ENCODE data around the gene ATP10A. TPM values are rescaled to one million over a fixed set of nuclear protein-coding genes. Genes with fewer than 3 reads are reported as not detected.

The ATP10A gene
- total RNA-seq, 1 experiment from 2014 or later = 0.02 TPM

DNA sequence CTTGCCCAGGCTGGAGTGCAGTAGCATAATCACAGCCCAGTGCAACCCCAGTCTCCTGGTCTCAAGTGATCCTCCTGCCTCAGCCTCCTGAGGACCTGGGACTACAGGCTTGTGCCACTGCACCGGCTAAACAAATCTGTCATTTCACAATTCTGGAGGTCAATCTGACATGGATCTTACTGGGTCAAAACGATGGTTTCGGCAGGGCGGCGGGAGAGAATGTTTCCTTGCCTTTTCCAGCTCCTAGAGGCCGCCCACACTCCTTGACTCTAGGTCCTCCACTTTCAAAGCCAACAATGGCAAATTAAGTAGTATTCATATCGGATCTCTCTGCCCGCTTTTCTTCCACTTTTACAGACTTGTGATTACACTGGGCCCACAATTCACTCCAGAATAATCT, 14.8 kb downstream of the ATP10A start:
- H3K9ac ChIP-seq (ENCODE audit: low read length) = no peak overlapping the region
- ATAC-seq (no peak), DNase-seq (ENCODE audit: low read depth, low spot score) (no peak)
- ChIA-PET POLR2A (no interaction called here), RAD21 (ENCODE audit: low non-redundant PET in 1 of 2, low total read pairs in 2 of 2, uncharacterized antibody in 2 of 2, unreplicated experiment in 2 of 2) (no interaction called here), CTCF (no interaction called here)
- no peak overlapping the region for H2AFZ ChIP-seq (ENCODE audit: low read depth, low read length, poor library complexity, severe bottlenecking)
- no peak overlapping the region for H3K27ac ChIP-seq (ENCODE audit: low read depth, low read length)
- intact Hi-C loops (cut with micrococcal nuclease) = no loop called here
- no peaks in the 10 kb centered on the region for H3K79me2 ChIP-seq (ENCODE audit: insufficient read depth, low read length)
- no peak overlapping the region for H3K4me2 ChIP-seq (ENCODE audit: low read length)
- no peak overlapping the region for H3K4me3 ChIP-seq (replicated peaks in 1 of 2; ENCODE audit: low read depth in 1 of 2, low read length in 2 of 2)
- H3K4me1 ChIP-seq (ENCODE audit: control insufficient read depth in 1 of 2, insufficient read depth in 2 of 2, low read length in 2 of 2) = no peaks in the 10 kb centered on the region
- BruUV-seq (replicated peaks) = no TSS peak
- no peaks in the 10 kb centered on the region for H3K36me3 ChIP-seq (ENCODE audit: control insufficient read depth in 1 of 2, insufficient read depth in 2 of 2, low read length in 2 of 2)
- H3K27me3 ChIP-seq (ENCODE audit: insufficient read depth, low read length) = no peaks in the 10 kb centered on the region
- H4K20me1 ChIP-seq (ENCODE audit: insufficient read depth) = no peaks in the 10 kb centered on the region
- TF ChIP-seq, protein P1, sequence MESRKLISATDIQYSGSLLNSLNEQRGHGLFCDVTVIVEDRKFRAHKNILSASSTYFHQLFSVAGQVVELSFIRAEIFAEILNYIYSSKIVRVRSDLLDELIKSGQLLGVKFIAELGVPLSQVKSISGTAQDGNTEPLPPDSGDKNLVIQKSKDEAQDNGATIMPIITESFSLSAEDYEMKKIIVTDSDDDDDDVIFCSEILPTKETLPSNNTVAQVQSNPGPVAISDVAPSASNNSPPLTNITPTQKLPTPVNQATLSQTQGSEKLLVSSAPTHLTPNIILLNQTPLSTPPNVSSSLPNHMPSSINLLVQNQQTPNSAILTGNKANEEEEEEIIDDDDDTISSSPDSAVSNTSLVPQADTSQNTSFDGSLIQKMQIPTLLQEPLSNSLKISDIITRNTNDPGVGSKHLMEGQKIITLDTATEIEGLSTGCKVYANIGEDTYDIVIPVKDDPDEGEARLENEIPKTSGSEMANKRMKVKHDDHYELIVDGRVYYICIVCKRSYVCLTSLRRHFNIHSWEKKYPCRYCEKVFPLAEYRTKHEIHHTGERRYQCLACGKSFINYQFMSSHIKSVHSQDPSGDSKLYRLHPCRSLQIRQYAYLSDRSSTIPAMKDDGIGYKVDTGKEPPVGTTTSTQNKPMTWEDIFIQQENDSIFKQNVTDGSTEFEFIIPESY (IDR thresholded peaks at IDR 0.05; ENCODE audit: extremely low read depth, insufficient replicate concordance, low read length) = no peak
- no peak for TF ChIP-seq ZFX (IDR thresholded peaks at IDR 0.05)
- TF ChIP-seq, protein P2, sequence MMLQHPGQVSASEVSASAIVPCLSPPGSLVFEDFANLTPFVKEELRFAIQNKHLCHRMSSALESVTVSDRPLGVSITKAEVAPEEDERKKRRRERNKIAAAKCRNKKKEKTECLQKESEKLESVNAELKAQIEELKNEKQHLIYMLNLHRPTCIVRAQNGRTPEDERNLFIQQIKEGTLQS (IDR thresholded peaks at IDR 0.05) = no peak
- no peak for TF ChIP-seq TCF7L2 (IDR thresholded peaks at IDR 0.05; ENCODE audit: borderline replicate concordance, extremely low read depth, insufficient read depth, insufficient read length)
- TF ChIP-seq RAD21 (IDR thresholded peaks at IDR 0.05; ENCODE audit: low read depth) = no peak
- no peak for TF ChIP-seq SRF (IDR thresholded peaks at IDR 0.05; ENCODE audit: low read depth)
- peaks cover 10 to 44% of the 10 kb centered on the region in 2 experiments; a peak in 2 of 4 replicates for H3K9me3 ChIP-seq (ENCODE audit: control insufficient read depth in 1 of 2, insufficient read depth in 1 of 2, low read depth in 1 of 2, low read length in 2 of 2)
- no peaks in the 10 kb centered on the region for H3K9me2 ChIP-seq (ENCODE audit: insufficient read depth)

DNA sequence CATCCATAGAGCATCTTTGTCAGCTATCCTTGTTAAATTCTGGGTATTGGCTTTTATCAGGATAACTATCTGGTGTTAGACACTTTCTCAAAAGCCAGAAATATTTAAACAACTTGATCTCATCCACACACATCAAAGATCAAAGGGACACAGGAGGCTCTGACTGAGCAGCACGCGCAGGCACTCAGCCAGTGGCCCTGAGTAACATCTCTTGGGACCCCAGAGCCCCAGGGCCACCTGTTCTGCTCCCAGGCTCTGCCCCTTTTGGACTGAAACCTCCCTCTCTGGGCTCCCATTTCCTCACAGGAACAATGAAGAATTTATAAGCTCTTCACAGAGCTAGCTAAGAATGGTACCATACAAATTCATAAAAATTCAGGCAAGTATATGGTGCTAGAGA, 16.1 kb downstream of the ATP10A start:
- H3K79me2 ChIP-seq (ENCODE audit: insufficient read depth, low read length) = no peaks in the 10 kb centered on the region
- H3K9me2 ChIP-seq (ENCODE audit: insufficient read depth) = no peaks in the 10 kb centered on the region
- TF ChIP-seq, protein P3, sequence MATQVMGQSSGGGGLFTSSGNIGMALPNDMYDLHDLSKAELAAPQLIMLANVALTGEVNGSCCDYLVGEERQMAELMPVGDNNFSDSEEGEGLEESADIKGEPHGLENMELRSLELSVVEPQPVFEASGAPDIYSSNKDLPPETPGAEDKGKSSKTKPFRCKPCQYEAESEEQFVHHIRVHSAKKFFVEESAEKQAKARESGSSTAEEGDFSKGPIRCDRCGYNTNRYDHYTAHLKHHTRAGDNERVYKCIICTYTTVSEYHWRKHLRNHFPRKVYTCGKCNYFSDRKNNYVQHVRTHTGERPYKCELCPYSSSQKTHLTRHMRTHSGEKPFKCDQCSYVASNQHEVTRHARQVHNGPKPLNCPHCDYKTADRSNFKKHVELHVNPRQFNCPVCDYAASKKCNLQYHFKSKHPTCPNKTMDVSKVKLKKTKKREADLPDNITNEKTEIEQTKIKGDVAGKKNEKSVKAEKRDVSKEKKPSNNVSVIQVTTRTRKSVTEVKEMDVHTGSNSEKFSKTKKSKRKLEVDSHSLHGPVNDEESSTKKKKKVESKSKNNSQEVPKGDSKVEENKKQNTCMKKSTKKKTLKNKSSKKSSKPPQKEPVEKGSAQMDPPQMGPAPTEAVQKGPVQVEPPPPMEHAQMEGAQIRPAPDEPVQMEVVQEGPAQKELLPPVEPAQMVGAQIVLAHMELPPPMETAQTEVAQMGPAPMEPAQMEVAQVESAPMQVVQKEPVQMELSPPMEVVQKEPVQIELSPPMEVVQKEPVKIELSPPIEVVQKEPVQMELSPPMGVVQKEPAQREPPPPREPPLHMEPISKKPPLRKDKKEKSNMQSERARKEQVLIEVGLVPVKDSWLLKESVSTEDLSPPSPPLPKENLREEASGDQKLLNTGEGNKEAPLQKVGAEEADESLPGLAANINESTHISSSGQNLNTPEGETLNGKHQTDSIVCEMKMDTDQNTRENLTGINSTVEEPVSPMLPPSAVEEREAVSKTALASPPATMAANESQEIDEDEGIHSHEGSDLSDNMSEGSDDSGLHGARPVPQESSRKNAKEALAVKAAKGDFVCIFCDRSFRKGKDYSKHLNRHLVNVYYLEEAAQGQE (IDR thresholded peaks at IDR 0.05; ENCODE audit: low read depth) = no peak
- TF ChIP-seq RAD21 (IDR thresholded peaks at IDR 0.05; ENCODE audit: low read depth) (no peak), CBX3 (IDR thresholded peaks at IDR 0.05; ENCODE audit: low read depth) (no peak), FOSL1 (IDR thresholded peaks at IDR 0.05; ENCODE audit: low read depth) (no peak), POLR2AphosphoS5 (IDR thresholded peaks at IDR 0.05; ENCODE audit: low read depth, low read length) (no peak), SIN3A (IDR thresholded peaks at IDR 0.05; ENCODE audit: low read depth) (no peak)
- TF ChIP-seq, protein P4, sequence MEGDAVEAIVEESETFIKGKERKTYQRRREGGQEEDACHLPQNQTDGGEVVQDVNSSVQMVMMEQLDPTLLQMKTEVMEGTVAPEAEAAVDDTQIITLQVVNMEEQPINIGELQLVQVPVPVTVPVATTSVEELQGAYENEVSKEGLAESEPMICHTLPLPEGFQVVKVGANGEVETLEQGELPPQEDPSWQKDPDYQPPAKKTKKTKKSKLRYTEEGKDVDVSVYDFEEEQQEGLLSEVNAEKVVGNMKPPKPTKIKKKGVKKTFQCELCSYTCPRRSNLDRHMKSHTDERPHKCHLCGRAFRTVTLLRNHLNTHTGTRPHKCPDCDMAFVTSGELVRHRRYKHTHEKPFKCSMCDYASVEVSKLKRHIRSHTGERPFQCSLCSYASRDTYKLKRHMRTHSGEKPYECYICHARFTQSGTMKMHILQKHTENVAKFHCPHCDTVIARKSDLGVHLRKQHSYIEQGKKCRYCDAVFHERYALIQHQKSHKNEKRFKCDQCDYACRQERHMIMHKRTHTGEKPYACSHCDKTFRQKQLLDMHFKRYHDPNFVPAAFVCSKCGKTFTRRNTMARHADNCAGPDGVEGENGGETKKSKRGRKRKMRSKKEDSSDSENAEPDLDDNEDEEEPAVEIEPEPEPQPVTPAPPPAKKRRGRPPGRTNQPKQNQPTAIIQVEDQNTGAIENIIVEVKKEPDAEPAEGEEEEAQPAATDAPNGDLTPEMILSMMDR (IDR thresholded peaks at IDR 0.05 in 2 of 3, conservative IDR thresholded peaks at IDR 0.05 in 1 of 3; ENCODE audit: borderline replicate concordance in 1 of 3, insufficient read depth in 1 of 3, low read depth in 2 of 3, low read length in 2 of 3) = no peak
- TF ChIP-seq, protein P5, sequence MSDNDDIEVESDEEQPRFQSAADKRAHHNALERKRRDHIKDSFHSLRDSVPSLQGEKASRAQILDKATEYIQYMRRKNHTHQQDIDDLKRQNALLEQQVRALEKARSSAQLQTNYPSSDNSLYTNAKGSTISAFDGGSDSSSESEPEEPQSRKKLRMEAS (IDR thresholded peaks at IDR 0.05) = no peak

More for the DNA sequence above, 16.1 kb downstream of the ATP10A start:
- peaks cover 7 to 37% of the 10 kb centered on the region in 2 experiments; a peak in 2 of 4 replicates for H3K9me3 ChIP-seq (ENCODE audit: control insufficient read depth in 1 of 2, insufficient read depth in 1 of 2, low read depth in 1 of 2, low read length in 2 of 2)
- ATAC-seq (no peak), DNase-seq (ENCODE audit: low read depth, low spot score) (no peak)
- no peak overlapping the region for H2AFZ ChIP-seq (ENCODE audit: low read depth, low read length, poor library complexity, severe bottlenecking)
- BruUV-seq (replicated peaks) = no TSS peak
- no peak overlapping the region for H3K27ac ChIP-seq (ENCODE audit: low read depth, low read length)
- H3K4me2 ChIP-seq (ENCODE audit: low read length) = no peak overlapping the region
- H3K4me3 ChIP-seq (replicated peaks in 1 of 2; ENCODE audit: low read depth in 1 of 2, low read length in 2 of 2) = no peak overlapping the region
- intact Hi-C loops (cut with micrococcal nuclease) = no loop called here
- no peak overlapping the region for H3K9ac ChIP-seq (ENCODE audit: low read length)
- ChIA-PET CTCF (no interaction called here), POLR2A (no interaction called here), RAD21 (ENCODE audit: low non-redundant PET in 1 of 2, low total read pairs in 2 of 2, uncharacterized antibody in 2 of 2, unreplicated experiment in 2 of 2) (no interaction called here)
- no peaks in the 10 kb centered on the region for H3K4me1 ChIP-seq (ENCODE audit: control insufficient read depth in 1 of 2, insufficient read depth in 2 of 2, low read length in 2 of 2)
- no peaks in the 10 kb centered on the region for H4K20me1 ChIP-seq (ENCODE audit: insufficient read depth)
- no peaks in the 10 kb centered on the region for H3K27me3 ChIP-seq (ENCODE audit: insufficient read depth, low read length)
- H3K36me3 ChIP-seq (ENCODE audit: control insufficient read depth in 1 of 2, insufficient read depth in 2 of 2, low read length in 2 of 2) = no peaks in the 10 kb centered on the region
